ENCODE data around the gene DHX35. TPM values are rescaled to one million over a fixed set of nuclear protein-coding genes. Genes with fewer than 3 reads are reported as not detected.

The DHX35 gene
- total and polyA plus RNA-seq, 8 donors = 4.7 to 33.8 (median 8.8) TPM

DNA sequence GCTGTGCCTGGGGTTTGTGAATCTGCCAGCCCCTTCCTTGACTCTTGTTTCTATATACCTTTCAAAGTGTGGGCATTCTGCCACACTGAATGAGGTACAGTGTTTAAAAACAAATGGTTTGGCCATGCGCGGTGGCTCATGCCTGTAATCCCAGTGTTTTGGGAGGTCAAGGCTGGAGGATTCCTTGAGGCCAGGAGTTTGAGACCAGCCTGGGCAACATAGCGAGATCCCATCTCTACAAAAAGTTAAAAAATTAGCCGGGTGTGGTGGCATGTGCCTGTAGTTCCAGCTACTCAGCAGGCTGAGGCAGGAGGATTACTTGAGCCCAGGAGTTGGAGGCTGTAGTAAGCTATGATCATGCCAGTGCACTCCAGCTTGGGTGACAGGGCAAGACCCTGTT lies 30.2 kb upstream of the DHX35 start:
- Histone ChIP-seq H3K36me3 (no peaks in the 10 kb centered on the region), H3K27ac (peak overlapping the region in 3 of 5 donors; percentile 37 to 82 (median 77)), H3K4me1 (peaks cover 3 to 34% (median 11%) of the 10 kb centered on the region in 4 donors), H3K9me3 (no peaks in the 10 kb centered on the region), H3K27me3 (peaks cover 0 to 6% (median 0%) of the 10 kb centered on the region in 3 donors), H3K4me3 (no peak overlapping the region)
- intact Hi-C loops (cut with DNase I; ENCODE audit: low total_unique reads) = no loop called here
- WGBS, 5 donors = 89 to 98% (median 92%) methylated on average over 4 of the region's 4 CpGs
- no peak for TF ChIP-seq POLR2A (IDR thresholded peaks at IDR 0.05)
- TF ChIP-seq, protein P1, sequence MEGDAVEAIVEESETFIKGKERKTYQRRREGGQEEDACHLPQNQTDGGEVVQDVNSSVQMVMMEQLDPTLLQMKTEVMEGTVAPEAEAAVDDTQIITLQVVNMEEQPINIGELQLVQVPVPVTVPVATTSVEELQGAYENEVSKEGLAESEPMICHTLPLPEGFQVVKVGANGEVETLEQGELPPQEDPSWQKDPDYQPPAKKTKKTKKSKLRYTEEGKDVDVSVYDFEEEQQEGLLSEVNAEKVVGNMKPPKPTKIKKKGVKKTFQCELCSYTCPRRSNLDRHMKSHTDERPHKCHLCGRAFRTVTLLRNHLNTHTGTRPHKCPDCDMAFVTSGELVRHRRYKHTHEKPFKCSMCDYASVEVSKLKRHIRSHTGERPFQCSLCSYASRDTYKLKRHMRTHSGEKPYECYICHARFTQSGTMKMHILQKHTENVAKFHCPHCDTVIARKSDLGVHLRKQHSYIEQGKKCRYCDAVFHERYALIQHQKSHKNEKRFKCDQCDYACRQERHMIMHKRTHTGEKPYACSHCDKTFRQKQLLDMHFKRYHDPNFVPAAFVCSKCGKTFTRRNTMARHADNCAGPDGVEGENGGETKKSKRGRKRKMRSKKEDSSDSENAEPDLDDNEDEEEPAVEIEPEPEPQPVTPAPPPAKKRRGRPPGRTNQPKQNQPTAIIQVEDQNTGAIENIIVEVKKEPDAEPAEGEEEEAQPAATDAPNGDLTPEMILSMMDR (IDR thresholded peaks at IDR 0.05) = no peak
- no peak for TF ChIP-seq POLR2AphosphoS5 (IDR thresholded peaks at IDR 0.05)
- TF ChIP-seq EP300 (IDR thresholded peaks at IDR 0.05) = no peak
- DNase-seq = no peak

DNA sequence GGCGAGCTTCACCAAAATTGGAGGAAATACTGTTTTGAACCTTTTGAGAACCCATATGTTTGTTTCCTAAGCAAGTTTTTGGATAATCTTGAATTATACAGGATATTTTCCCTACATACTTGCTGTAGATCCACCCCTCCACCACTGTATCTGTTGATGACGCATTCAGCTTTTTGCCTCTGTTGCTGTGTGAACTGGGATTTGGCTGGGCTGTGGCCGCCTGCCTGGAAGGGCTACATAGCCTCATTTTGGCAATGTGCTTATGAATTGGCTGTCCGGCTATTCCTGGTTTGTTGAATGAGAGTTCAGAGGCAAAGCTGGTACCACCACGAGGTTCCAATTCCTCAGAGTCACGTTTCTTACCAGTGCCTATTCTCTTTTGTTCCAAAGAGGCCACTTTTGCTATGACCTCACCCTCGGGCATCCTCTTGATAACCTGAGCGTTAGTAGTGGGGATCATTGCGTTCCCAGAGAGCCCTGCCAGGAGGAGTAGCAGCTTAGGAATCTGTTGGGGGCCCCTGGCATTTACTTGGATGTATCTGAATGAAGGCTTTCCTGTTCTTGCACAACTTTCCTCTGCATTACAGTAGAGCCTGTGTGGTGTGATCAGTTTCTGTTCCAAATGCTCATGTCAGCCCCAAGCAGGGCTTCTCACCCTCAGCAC lies 29.6 kb upstream of the DHX35 start:
- H3K4me3 ChIP-seq = no peak overlapping the region
- H3K27me3 ChIP-seq = peaks cover 0 to 5% (median 0%) of the 10 kb centered on the region in 3 donors
- H3K9me3 ChIP-seq = no peaks in the 10 kb centered on the region
- WGBS, 5 donors = 69 to 83% (median 76%) methylated on average over 9 of the region's 9 CpGs
- peak in 1 of 3 donors; percentile 22 for TF ChIP-seq POLR2AphosphoS5 (IDR thresholded peaks at IDR 0.05)
- no peak for TF ChIP-seq POLR2A (IDR thresholded peaks at IDR 0.05)
- H3K27ac ChIP-seq = peak overlapping the region in 3 of 5 donors; percentile 37 to 82 (median 77)
- intact Hi-C loops (cut with DNase I; ENCODE audit: low total_unique reads) = no loop called here
- H3K36me3 ChIP-seq = no peaks in the 10 kb centered on the region
- H3K4me1 ChIP-seq = peaks cover 0 to 34% (median 7%) of the 10 kb centered on the region in 4 donors
- DNase-seq = no peak

DNA sequence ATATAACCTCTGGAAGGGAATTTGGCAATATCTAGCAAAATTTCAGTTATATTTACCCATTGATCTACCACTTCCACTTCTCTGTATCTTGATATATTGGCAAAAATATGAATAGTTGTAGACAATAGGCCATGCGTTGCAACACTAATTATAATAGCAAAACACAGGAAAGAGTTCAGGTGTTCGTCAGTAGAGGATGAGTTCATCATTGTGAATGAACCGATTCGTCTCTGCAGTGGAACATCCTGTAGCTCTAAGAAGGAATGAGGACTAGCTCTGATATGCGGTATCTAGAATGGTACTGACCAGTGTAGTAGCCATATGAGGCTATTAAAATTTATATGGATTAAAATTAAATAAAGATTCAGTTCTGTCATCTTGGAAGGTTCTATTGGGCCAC lies 27.6 kb upstream of the DHX35 start:
- TF ChIP-seq POLR2AphosphoS5 (IDR thresholded peaks at IDR 0.05) (no peak), EP300 (IDR thresholded peaks at IDR 0.05) (no peak), POLR2A (IDR thresholded peaks at IDR 0.05) (no peak)
- TF ChIP-seq, protein P1 (IDR thresholded peaks at IDR 0.05) = no peak
- Histone ChIP-seq H3K4me1 (peaks cover 0 to 23% (median 0%) of the 10 kb centered on the region in 4 donors), H3K9me3 (no peaks in the 10 kb centered on the region)

DNA sequence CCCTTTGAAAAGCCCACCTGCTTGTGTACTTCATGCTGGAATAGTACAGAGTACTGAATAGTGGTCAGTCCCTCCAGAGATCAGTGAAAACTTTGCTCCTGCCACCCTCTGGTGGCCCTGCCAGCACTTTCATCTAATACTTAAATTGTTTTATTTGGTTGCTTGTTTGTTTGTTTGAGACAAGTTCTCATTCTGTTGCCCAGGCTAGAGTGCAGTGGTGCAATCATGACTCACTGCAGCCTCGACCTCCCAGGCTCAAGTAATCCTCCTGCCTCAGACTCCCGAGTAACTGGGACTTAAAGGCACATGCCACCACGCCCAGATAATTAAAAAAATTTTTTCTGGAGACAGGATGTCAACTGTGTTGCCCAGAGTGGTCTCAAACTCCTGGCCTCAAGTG lies 26.9 kb upstream of the DHX35 start:
- 64 to 76% (median 73%) methylated on average over 3 of the region's 3 CpGs for WGBS, 5 donors
- Histone ChIP-seq H3K27ac (no peak overlapping the region), H3K4me1 (peaks cover 0 to 15% (median 0%) of the 10 kb centered on the region in 4 donors), H3K36me3 (peaks cover 0 to 9% (median 0%) of the 10 kb centered on the region in 4 donors), H3K9me3 (no peaks in the 10 kb centered on the region), H3K27me3 (no peaks in the 10 kb centered on the region), H3K4me3 (no peak overlapping the region)
- intact Hi-C loops (cut with DNase I; ENCODE audit: low total_unique reads) = no loop called here
- TF ChIP-seq POLR2A (IDR thresholded peaks at IDR 0.05) (no peak), POLR2AphosphoS5 (IDR thresholded peaks at IDR 0.05) (no peak)
- TF ChIP-seq, protein P1 (IDR thresholded peaks at IDR 0.05) = no peak
- no peak for DNase-seq

More for the DNA sequence above, 27.6 kb upstream of the DHX35 start:
- Histone ChIP-seq H3K4me3 (no peak overlapping the region), H3K27me3 (no peaks in the 10 kb centered on the region), H3K27ac (no peak overlapping the region), H3K36me3 (peaks cover 0 to 9% (median 0%) of the 10 kb centered on the region in 4 donors)
- no peak for DNase-seq
- 89 to 97% (median 96%) methylated on average over 5 of the region's 5 CpGs for WGBS, 5 donors
- intact Hi-C loops (cut with DNase I; ENCODE audit: low total_unique reads) = no loop called here

DNA sequence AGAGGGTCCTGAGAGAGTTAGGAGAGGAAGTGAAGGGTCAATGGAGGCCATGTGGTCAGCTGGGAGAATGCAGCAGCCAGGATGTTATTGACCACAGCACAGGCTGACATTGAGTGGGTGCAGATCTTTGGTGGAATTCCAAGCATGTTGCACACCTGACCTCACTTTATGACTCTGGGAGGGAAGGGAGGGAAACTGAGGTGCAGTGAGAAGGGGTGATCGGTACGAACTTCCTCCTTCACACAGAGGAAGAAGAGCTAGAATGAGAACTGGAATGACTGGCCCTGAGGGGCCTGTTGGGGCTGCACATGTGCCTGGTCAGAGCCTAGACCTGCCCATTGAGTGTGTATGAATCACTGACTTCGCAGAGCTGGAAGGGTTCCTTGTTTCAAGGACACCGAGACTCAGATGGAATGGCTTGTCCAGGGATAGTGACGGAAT lies 26.2 kb upstream of the DHX35 start:
- H3K27ac ChIP-seq = no peak overlapping the region
- DNase-seq = no peak
- peaks cover 0 to 9% (median 0%) of the 10 kb centered on the region in 4 donors for H3K36me3 ChIP-seq
- no peak for TF ChIP-seq POLR2A (IDR thresholded peaks at IDR 0.05)
- TF ChIP-seq POLR2AphosphoS5 (IDR thresholded peaks at IDR 0.05) = no peak
- no peak for TF ChIP-seq EP300 (IDR thresholded peaks at IDR 0.05)
- TF ChIP-seq, protein P1 (IDR thresholded peaks at IDR 0.05) = no peak
- intact Hi-C loops (cut with DNase I; ENCODE audit: low total_unique reads) = no loop called here
- WGBS, 5 donors = 72 to 95% (median 81%) methylated on average over 5 of the region's 5 CpGs
- H3K4me3 ChIP-seq = no peak overlapping the region
- no peaks in the 10 kb centered on the region for H3K9me3 ChIP-seq
- H3K4me1 ChIP-seq = peaks cover 0 to 9% (median 0%) of the 10 kb centered on the region in 4 donors
- no peaks in the 10 kb centered on the region for H3K27me3 ChIP-seq

Measured in stomach (tissue), 9 donors.